K562 (cell line): ENCODE measurements around the gene LMO2. TPM values are rescaled to one million over a fixed set of nuclear protein-coding genes. Genes with fewer than 3 reads are reported as not detected.
A peak's percentile ranks its signal among the peaks of the same experiment; 100 is the strongest.

Experiments
- ARID1B ChIP-seq: fragments of 450-650 bp; IDR thresholded peaks from 2 replicates; pipeline ENCODE4 v1.6.1; 2016; ENCODE audit warnings: antibody characterized with exemption, mild to moderate bottlenecking, inconsistent platforms
- BHLHE40 ChIP-seq: IDR thresholded peaks from 2 replicates; pipeline ENCODE4 v1.6.1; 2011; ENCODE audit warnings: low read length, improper control_type of control experiment
- BRD9 ChIP-seq: fragments of 450-650 bp; IDR thresholded peaks from 2 replicates; pipeline ENCODE4 v1.6.1; 2018; ENCODE audit warnings: low read depth; ENCODE audit not compliant: partially characterized antibody
- CREB1 ChIP-seq, 2 experiments: sonication (generic) in 1 of 2; formaldehyde crosslinking in 1 of 2; IDR thresholded peaks; 2 replicates each; pipeline versions ENCODE4 v1.6.1 to v1.8.0; 2012 to 2022; ENCODE audit warnings: inconsistent platforms in 1 of 2, mild to moderate bottlenecking in 1 of 2, missing genetic modification reagents in 1 of 2, moderate library complexity in 1 of 2
- FOSL1 ChIP-seq: fragments of 200-800 bp; sonication (Bioruptor generic); conservative IDR thresholded peaks from 2 replicates; pipeline ENCODE4 v1.6.1; 2016; ENCODE audit warnings: missing genetic modification characterization, missing compliant biosample characterization
- JUND ChIP-seq, 2 experiments: IDR thresholded peaks; 2 replicates in 1 of 2; 3 replicates in 1 of 2; pipeline ENCODE4 v1.6.1; 2011; ENCODE audit warnings: borderline replicate concordance in 2 of 2, low read depth in 2 of 2, low read length in 2 of 2, improper control_type of control experiment in 1 of 2, missing biosample characterization in 1 of 2, missing genetic modification characterization in 1 of 2, missing genetic modification reagents in 1 of 2
- NCOA4 ChIP-seq: fragments of 450-650 bp; IDR thresholded peaks from 2 replicates; pipeline ENCODE4 v1.6.1; 2018; ENCODE audit warnings: mild to moderate bottlenecking; ENCODE audit not compliant: partially characterized antibody
- RUNX1 ChIP-seq: sonication (generic); IDR thresholded peaks from 2 replicates; pipeline ENCODE4 v1.6.1; 2016; ENCODE audit warnings: antibody characterized with exemption, low read depth
- SMARCE1 ChIP-seq: fragments of 450-650 bp; IDR thresholded peaks from 2 replicates; pipeline ENCODE4 v1.7.1; 2016; ENCODE audit warnings: mild to moderate bottlenecking
- TCF3 ChIP-seq: sonication (generic); formaldehyde crosslinking; IDR thresholded peaks from 2 replicates; pipeline ENCODE4 v1.4.0; 2020; ENCODE audit warnings: mild to moderate bottlenecking, missing genetic modification reagents
- ZNF12 ChIP-seq: sonication (generic); formaldehyde crosslinking; IDR thresholded peaks from 2 replicates; pipeline ENCODE4 v1.4.0; 2020; ENCODE audit warnings: mild to moderate bottlenecking, missing genetic modification reagents
- ZNF224 ChIP-seq: sonication (generic); formaldehyde crosslinking; IDR thresholded peaks from 2 replicates; pipeline ENCODE4 v1.8.0; 2022; ENCODE audit warnings: mild to moderate bottlenecking, missing genetic modification reagents
- ZNF24 ChIP-seq: fragments of 450-650 bp; IDR thresholded peaks from 2 replicates; pipeline ENCODE4 v1.6.1; 2016
- polyA plus RNA-seq, 8 experiments: library from polyadenylated mRNA; depleted of rRNA in 4 of 8; stranded (reverse) in 5 of 8; unstranded in 3 of 8; fragments of >200 nt; fragmentation: Nextera tagmentation in 2 of 8; fragmentation: Illumina TruSeq in 1 of 8; extraction: Ambion mirVana in 2 of 8; extraction: Trizol in 1 of 8; gene quantifications; 2 replicates each; pipeline versions ENCODE4 v1.2.1 to v1.2.3, GENCODE V29; 2011 to 2014; ENCODE audit warnings: inconsistent platforms in 1 of 8, missing spikeins in 1 of 8
- total RNA-seq, 7 experiments: library from RNA; depleted of rRNA in 6 of 7; stranded (reverse); fragments of >200 nt in 6 of 7; fragmentation: Illumina TruSeq in 2 of 7; extraction: Trizol in 2 of 7; gene quantifications; 2 replicates each; pipeline versions ENCODE4 v1.2.1 to v1.2.3, GENCODE V29; 2011 to 2021; ENCODE audit warnings: low replicate concordance in 1 of 7
- TF ChIP-seq, protein P1 (sequence below), 2 experiments: fragments of 450-650 bp; formaldehyde crosslinking in 1 of 2; IDR thresholded peaks; 2 replicates each; pipeline versions ENCODE4 v1.4.0 to v1.6.1; 2014 to 2020; ENCODE audit warnings: mild to moderate bottlenecking in 2 of 2, borderline replicate concordance in 1 of 2, low read depth in 1 of 2
- TF ChIP-seq, protein P2 (sequence below): conservative IDR thresholded peaks from 2 replicates; pipeline ENCODE4 v1.6.1; 2011; ENCODE audit warnings: low read depth, mild to moderate bottlenecking, low read length; ENCODE audit not compliant: control insufficient read depth
- TF ChIP-seq, protein P3 (sequence below), 2 experiments: fragments of 450-650 bp; conservative IDR thresholded peaks; 2 replicates each; pipeline ENCODE4 v1.6.1; 2017; ENCODE audit warnings: mild to moderate bottlenecking in 2 of 2, moderate library complexity in 2 of 2

LMO2 gene
- total and polyA plus RNA-seq, 9 of the 15 experiments (the other 6 are each of a cell fraction or from before 2014, with no cell fraction given) = 6.9 to 126 (median 91.5) TPM

DNA sequence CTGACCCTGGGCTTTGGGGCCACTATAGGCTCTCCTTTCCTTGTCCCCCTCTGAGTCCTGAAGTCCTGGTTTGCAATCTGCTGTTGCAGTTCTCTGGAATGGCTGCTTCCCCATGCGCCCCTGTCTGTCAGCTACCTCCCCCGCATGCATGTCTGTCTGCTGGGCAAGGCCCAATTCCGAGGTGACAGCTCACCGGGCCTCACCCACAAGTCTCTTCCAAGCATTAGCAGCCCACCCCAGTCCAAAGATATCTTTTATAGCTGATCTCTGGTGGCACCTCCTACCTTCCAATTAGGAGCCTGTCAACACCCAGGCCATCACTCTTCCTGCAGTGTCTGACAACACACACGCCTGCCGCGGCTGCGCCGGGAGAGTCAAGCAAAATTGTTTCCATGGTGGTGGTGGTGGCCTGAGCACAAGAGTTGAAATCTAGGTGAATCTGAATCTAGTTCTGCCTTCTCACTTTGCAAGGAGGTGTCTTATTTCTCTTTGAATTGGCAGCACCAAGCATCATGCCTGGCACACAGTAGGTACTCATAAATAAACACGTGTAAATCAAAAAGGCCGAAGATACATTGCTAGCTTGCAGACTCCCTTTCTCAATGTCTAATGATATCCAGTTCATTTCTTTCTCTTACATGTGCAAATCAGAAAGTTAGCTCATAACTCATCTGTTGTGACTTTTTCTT is 1.2 kb upstream of the LMO2 start (continued):
- TF ChIP-seq, protein P1, sequence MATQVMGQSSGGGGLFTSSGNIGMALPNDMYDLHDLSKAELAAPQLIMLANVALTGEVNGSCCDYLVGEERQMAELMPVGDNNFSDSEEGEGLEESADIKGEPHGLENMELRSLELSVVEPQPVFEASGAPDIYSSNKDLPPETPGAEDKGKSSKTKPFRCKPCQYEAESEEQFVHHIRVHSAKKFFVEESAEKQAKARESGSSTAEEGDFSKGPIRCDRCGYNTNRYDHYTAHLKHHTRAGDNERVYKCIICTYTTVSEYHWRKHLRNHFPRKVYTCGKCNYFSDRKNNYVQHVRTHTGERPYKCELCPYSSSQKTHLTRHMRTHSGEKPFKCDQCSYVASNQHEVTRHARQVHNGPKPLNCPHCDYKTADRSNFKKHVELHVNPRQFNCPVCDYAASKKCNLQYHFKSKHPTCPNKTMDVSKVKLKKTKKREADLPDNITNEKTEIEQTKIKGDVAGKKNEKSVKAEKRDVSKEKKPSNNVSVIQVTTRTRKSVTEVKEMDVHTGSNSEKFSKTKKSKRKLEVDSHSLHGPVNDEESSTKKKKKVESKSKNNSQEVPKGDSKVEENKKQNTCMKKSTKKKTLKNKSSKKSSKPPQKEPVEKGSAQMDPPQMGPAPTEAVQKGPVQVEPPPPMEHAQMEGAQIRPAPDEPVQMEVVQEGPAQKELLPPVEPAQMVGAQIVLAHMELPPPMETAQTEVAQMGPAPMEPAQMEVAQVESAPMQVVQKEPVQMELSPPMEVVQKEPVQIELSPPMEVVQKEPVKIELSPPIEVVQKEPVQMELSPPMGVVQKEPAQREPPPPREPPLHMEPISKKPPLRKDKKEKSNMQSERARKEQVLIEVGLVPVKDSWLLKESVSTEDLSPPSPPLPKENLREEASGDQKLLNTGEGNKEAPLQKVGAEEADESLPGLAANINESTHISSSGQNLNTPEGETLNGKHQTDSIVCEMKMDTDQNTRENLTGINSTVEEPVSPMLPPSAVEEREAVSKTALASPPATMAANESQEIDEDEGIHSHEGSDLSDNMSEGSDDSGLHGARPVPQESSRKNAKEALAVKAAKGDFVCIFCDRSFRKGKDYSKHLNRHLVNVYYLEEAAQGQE (IDR thresholded peaks at IDR 0.05; ENCODE audit: borderline replicate concordance) = peak; percentile 19; the same call in 1 of the 2 replicates
- TF ChIP-seq, protein P1 (CRISPR knock-in tag; IDR thresholded peaks at IDR 0.05; ENCODE audit: low read depth) = no peak
- TF ChIP-seq SMARCE1 = peak; percentile 75
- TF ChIP-seq CREB1 (IDR thresholded peaks at IDR 0.05) = no peak
- no peak for TF ChIP-seq CREB1 (CRISPR knock-in tag; IDR thresholded peaks at IDR 0.05)
- TF ChIP-seq BRD9 = peak; percentile 78
- no peak for TF ChIP-seq RUNX1
- TF ChIP-seq FOSL1 (tag) = 0 out of 2 replicates have a peak, but pooled peaks have one; percentile 23
- no peak for TF ChIP-seq ZNF224 (CRISPR knock-in tag)
- TF ChIP-seq, protein P2, sequence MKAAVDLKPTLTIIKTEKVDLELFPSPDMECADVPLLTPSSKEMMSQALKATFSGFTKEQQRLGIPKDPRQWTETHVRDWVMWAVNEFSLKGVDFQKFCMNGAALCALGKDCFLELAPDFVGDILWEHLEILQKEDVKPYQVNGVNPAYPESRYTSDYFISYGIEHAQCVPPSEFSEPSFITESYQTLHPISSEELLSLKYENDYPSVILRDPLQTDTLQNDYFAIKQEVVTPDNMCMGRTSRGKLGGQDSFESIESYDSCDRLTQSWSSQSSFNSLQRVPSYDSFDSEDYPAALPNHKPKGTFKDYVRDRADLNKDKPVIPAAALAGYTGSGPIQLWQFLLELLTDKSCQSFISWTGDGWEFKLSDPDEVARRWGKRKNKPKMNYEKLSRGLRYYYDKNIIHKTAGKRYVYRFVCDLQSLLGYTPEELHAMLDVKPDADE = peak; percentile 40; the same call in 1 of the 2 replicates
- TF ChIP-seq JUND (IDR thresholded peaks at IDR 0.05; ENCODE audit: borderline replicate concordance, low read depth, low read length) = 0 out of 2 replicates have a peak, but pooled peaks have one; percentile 57
- TF ChIP-seq JUND (tag; IDR thresholded peaks at IDR 0.05; ENCODE audit: borderline replicate concordance, low read depth, low read length) = peak; percentile 53; the same call in 1 of the 3 replicates
- TF ChIP-seq BHLHE40 = peak; percentile 15; the same call in 1 of the 2 replicates
- TF ChIP-seq, protein P3, sequence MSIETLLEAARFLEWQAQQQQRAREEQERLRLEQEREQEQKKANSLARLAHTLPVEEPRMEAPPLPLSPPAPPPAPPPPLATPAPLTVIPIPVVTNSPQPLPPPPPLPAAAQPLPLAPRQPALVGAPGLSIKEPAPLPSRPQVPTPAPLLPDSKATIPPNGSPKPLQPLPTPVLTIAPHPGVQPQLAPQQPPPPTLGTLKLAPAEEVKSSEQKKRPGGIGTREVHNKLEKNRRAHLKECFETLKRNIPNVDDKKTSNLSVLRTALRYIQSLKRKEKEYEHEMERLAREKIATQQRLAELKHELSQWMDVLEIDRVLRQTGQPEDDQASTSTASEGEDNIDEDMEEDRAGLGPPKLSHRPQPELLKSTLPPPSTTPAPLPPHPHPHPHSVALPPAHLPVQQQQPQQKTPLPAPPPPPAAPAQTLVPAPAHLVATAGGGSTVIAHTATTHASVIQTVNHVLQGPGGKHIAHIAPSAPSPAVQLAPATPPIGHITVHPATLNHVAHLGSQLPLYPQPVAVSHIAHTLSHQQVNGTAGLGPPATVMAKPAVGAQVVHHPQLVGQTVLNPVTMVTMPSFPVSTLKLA (conservative IDR thresholded peaks at IDR 0.05) = peak; percentile 61 to 82; a peak in 3 of 4 replicates
- no peak for TF ChIP-seq NCOA4
- TF ChIP-seq ZNF24 = no peak
- peak; percentile 77 for TF ChIP-seq ARID1B
- no peak for TF ChIP-seq ZNF12 (CRISPR knock-in tag)
- peak; percentile 63; the same call in 1 of the 2 replicates for TF ChIP-seq TCF3 (CRISPR knock-in tag)
